Calu3 (cell line): Measurements from ENCODE around the gene IBA57. TPM values are rescaled to one million over a fixed set of nuclear protein-coding genes. Genes with fewer than 3 reads are reported as not detected.

Experiments used
- BruUV-seq: library from RNA; stranded (reverse); fragments of 400-500 nt; replicated peaks from 2 replicates; lab custom pipeline; 2021; lab: Mats Ljungman, UMichigan
- CTCF ChIA-PET: fragments of 300-600 bp; sonication (Branson Sonifier 250); formaldehyde crosslinking; loops from one replicate; lab custom pipeline; 2022; ENCODE audit warnings: antibody characterized with exemption; lab: Charles Lee
- DNase-seq: peaks from one replicate; pipeline ENCODE4 v3.0.0; 2022
- H3K27ac Mint-ChIP-seq: one replicate; pipeline ENCODE4 v1.8.0; 2022; ENCODE audit warnings: mixed read lengths; ENCODE audit not compliant: unreplicated experiment
- H3K27me3 Mint-ChIP-seq: one replicate; pipeline ENCODE4 v1.8.0; 2022; ENCODE audit warnings: mixed read lengths; ENCODE audit not compliant: unreplicated experiment
- H3K36me3 Mint-ChIP-seq: one replicate; pipeline ENCODE4 v1.8.0; 2022; ENCODE audit warnings: mild to moderate bottlenecking, moderate library complexity, mixed read lengths; ENCODE audit not compliant: insufficient read depth, unreplicated experiment
- H3K4me1 Mint-ChIP-seq: one replicate; pipeline ENCODE4 v1.8.0; 2022; ENCODE audit warnings: mild to moderate bottlenecking, low read depth, mixed read lengths; ENCODE audit not compliant: unreplicated experiment
- H3K4me3 Mint-ChIP-seq: one replicate; pipeline ENCODE4 v1.8.0; 2022; ENCODE audit warnings: mild to moderate bottlenecking, low read depth, moderate library complexity, mixed read lengths; ENCODE audit not compliant: unreplicated experiment
- H3K9me3 Mint-ChIP-seq: one replicate; pipeline ENCODE4 v1.8.0; 2022; ENCODE audit warnings: low read depth, mixed read lengths; ENCODE audit not compliant: unreplicated experiment
- intact Hi-C: fragments of 100-400 bp; cut with micrococcal nuclease; formaldehyde crosslinking; loops from one replicate; pipeline ENCODE4 v1.10.0; 2022; ENCODE audit not compliant: unreplicated experiment
- total RNA-seq: library from RNA; stranded (reverse); gene quantifications from 2 replicates; pipeline ENCODE4 v1.2.3, GENCODE V29; 2022
- TF ChIP-seq, protein P1 (sequence below): fragments of 200-600 bp; IDR thresholded peaks from one replicate; pipeline ENCODE4 v1.8.0; 2022; ENCODE audit warnings: antibody characterized with exemption; ENCODE audit not compliant: unreplicated experiment

The IBA57 gene
- total RNA-seq, 1 experiment from 2014 or later, result 9.2 TPM

DNA sequence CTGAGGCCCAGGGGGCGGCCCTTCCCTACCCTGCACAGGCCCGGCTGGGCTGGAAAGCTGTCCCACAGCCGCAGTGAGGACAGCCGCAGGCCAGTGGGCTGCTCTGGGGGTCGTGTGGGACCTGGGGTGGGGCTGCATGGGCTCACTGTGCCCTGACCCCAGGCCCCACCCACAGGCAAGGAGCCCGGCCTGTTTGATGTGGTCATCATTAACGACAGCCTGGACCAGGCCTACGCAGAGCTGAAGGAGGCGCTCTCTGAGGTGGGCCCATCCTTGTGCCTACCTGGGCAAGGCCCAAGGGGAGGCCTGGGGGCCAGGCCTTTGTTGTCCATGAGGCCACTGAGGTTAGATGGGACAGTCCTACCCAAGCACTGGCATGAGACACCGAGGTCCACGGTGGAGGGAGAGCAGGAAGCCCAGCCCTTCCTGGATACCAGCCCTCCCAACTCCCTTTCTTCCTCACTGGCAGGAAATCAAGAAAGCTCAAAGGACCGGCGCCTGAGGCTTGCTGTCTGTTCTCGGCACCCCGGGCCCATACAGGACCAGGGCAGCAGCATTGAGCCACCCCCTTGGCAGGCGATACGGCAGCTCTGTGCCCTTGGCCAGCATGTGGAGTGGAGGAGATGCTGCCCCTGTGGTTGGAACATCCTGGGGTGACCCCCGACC, 17.3 kb upstream of the IBA57 start:
- peaks cover 10% of the 10 kb centered on the region for H3K4me1 Mint-ChIP-seq
- H3K9me3 Mint-ChIP-seq, result no peaks in the 10 kb centered on the region
- BruUV-seq, result no TSS peak
- H3K27me3 Mint-ChIP-seq, result no peaks in the 10 kb centered on the region
- peaks cover 49% of the 10 kb centered on the region for H3K36me3 Mint-ChIP-seq
- no peak overlapping the region for H3K4me3 Mint-ChIP-seq
- CTCF ChIA-PET, result no interaction called here
- no peak overlapping the region for H3K27ac Mint-ChIP-seq
- DNase-seq, result no peak
- TF ChIP-seq, protein P1, sequence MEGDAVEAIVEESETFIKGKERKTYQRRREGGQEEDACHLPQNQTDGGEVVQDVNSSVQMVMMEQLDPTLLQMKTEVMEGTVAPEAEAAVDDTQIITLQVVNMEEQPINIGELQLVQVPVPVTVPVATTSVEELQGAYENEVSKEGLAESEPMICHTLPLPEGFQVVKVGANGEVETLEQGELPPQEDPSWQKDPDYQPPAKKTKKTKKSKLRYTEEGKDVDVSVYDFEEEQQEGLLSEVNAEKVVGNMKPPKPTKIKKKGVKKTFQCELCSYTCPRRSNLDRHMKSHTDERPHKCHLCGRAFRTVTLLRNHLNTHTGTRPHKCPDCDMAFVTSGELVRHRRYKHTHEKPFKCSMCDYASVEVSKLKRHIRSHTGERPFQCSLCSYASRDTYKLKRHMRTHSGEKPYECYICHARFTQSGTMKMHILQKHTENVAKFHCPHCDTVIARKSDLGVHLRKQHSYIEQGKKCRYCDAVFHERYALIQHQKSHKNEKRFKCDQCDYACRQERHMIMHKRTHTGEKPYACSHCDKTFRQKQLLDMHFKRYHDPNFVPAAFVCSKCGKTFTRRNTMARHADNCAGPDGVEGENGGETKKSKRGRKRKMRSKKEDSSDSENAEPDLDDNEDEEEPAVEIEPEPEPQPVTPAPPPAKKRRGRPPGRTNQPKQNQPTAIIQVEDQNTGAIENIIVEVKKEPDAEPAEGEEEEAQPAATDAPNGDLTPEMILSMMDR, result no peak
- intact Hi-C loops, result no loop called here

DNA sequence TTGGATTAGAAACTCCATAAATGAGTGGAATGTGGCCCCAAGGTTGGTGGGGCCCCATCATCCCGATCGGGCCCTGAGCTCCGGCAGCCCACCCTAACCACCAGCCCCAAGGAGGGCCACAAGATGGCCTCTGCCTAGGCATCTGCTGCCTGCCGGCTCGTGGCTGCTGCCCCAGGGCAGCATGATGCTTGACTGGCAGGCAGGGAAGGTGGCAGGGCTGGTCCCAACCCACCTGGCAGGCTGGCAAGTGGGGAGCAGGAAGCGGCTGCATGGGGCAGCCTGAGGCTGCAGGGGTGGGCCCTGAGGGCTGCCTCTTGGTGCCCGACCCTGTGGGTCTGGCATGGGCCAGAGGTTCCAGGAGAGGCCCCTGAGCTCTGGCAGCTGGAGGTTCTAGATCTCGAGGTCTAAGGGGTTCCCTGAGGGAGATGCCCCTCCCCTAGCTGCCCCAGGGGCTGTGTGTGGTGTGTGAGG, 16.6 kb upstream of the IBA57 start:
- no TSS peak for BruUV-seq
- H3K36me3 Mint-ChIP-seq, result peaks cover 44% of the 10 kb centered on the region
- CTCF ChIA-PET, result interaction anchor here (0.6 kb wide), 1 partner anchor 304 kb away, joined by 3 read pairs; no protein-coding TSS in a partner anchor
- H3K27ac Mint-ChIP-seq, result no peak overlapping the region
- intact Hi-C loops, result no loop called here
- TF ChIP-seq, protein P1, result no peak
- H3K27me3 Mint-ChIP-seq, result no peaks in the 10 kb centered on the region
- H3K4me1 Mint-ChIP-seq, result peaks cover 4% of the 10 kb centered on the region
- H3K4me3 Mint-ChIP-seq, result no peak overlapping the region
- no peak for DNase-seq
- H3K9me3 Mint-ChIP-seq, result no peaks in the 10 kb centered on the region

DNA sequence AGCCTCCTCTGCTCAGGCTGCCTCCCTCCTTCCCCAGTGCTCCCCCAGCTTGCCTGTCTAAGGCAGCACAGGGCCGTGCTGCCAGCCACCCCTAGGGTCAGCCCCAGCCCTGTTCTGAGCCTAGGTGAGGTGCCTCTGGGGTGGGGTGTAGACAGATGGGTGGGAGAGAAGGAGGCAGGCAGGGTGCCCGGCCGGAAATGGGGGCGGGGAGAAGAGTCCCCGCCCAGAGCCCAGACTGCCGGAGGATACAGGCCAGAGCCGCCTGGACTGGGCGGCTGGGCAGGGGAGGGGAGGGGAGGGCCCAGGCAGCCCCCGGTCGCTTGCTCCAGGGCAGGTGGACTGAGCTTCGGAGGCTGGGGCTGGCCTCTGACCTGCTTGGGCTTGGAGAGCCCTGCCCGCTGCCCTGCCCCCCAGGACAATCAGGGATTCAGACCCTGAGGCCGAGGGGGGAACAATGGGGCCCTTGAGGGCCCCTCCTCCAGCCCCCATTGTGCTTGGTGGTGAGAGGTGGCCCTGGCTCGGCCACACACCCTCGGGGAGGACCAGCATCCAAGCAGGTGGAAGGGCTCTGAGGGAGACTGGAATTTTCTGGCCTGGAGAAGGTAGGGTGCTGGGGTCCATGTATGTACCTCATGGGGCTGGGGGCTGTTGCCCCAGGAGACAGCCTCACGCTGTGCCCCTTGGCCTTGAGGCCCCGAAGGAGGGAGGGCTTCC, 16.0 kb upstream of the IBA57 start, which contains the start of gene GJC2:
TSS of gene GJC2 (plus strand) at position 525 of the 714 bp plus-strand sequence. CDS start 7,829 bp downstream, outside the sequence.
- TF ChIP-seq, protein P1, result no peak
- intact Hi-C loops, result no loop called here
- no peak within 1 kb of the TSS for H3K27ac Mint-ChIP-seq
- H3K36me3 Mint-ChIP-seq, result peaks cover 44% of the 10 kb centered on the region
- no TSS peak for BruUV-seq
- no peak for DNase-seq
- H3K4me1 Mint-ChIP-seq, result no peaks in the 10 kb centered on the region
- H3K4me3 Mint-ChIP-seq, result no peak within 1 kb of the TSS
- CTCF ChIA-PET, result interaction anchor here (0.6 kb wide), 1 partner anchor 304 kb away, joined by 3 read pairs; no protein-coding TSS in a partner anchor
- no peaks in the 10 kb centered on the region for H3K27me3 Mint-ChIP-seq
- no peaks in the 10 kb centered on the region for H3K9me3 Mint-ChIP-seq

DNA sequence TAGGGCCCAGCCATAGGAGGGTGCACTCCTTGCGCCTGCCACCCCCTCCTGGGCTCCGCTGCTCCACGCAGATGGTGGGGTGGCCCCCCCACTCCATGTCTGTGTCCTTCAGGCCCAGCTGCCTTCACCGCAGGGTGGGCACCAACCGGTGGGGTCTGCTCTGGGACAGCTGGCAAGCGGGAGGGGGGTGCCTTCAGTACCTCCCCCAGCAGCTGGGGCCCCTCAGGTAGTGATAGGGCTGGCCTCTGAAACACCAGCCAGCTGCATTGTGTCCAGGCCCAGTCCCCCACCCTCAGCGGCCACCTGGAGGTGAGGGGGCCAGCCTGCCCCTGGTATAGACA, 15.5 kb upstream of the IBA57 start:
- Mint-ChIP-seq H3K9me3 (no peaks in the 10 kb centered on the region), H3K27me3 (no peaks in the 10 kb centered on the region), H3K4me1 (peaks cover 3% of the 10 kb centered on the region), H3K4me3 (no peak overlapping the region), H3K27ac (no peak overlapping the region), H3K36me3 (peaks cover 44% of the 10 kb centered on the region)
- no TSS peak for BruUV-seq
- CTCF ChIA-PET, result interaction anchor here (0.5 kb wide), 1 partner anchor 19 kb away, joined by 4 read pairs; no protein-coding TSS in a partner anchor
- DNase-seq, result no peak
- TF ChIP-seq, protein P1, result no peak
- intact Hi-C loops, result no loop called here
